BLaER1 treated with 17β-estradiol and CSF1 and Interleukin-3, amounts not matched to agents 10 nM and 100 nM (cell line): ENCODE measurements around the gene CCDC194.

Experiments used
- H3K27ac ChIP-seq, 11 experiments: shearing (Covaris generic); formaldehyde crosslinking; 2 replicates each; pipeline ENCODE4 v1.8.1; 2022
- H3K27me3 ChIP-seq, 11 experiments: shearing (Covaris generic); formaldehyde crosslinking; 2 replicates each; pipeline ENCODE4 v1.8.1; 2022
- H3K36me3 ChIP-seq, 11 experiments: shearing (Covaris generic); formaldehyde crosslinking; 2 replicates each; pipeline ENCODE4 v1.8.1; 2022
- H3K4me1 ChIP-seq, 10 experiments: shearing (Covaris generic); formaldehyde crosslinking; 2 replicates each; pipeline ENCODE4 v1.8.1; 2022
- H3K4me2 ChIP-seq, 11 experiments: shearing (Covaris generic); formaldehyde crosslinking; 2 replicates each; pipeline ENCODE4 v1.8.1; 2022
- H3K4me3 ChIP-seq, 10 experiments: shearing (Covaris generic); formaldehyde crosslinking; 2 replicates each; pipeline ENCODE4 v1.8.1; 2022
- H3K9ac ChIP-seq, 11 experiments: shearing (Covaris generic); formaldehyde crosslinking; 2 replicates each; pipeline ENCODE4 v1.8.1; 2022
- H3K9me3 ChIP-seq, 11 experiments: shearing (Covaris generic); formaldehyde crosslinking; replicated peaks in 1 of 11; 2 replicates each; pipeline ENCODE4 v1.8.1; 2022
- H4K20me1 ChIP-seq, 11 experiments: shearing (Covaris generic); formaldehyde crosslinking; 2 replicates each; pipeline ENCODE4 v1.8.1; 2022
- Cebpa-rat ChIP-seq, 11 experiments: shearing (Covaris generic); IDR thresholded peaks; 2 replicates each; pipeline ENCODE4 v1.8.1; 2022

Gene CCDC194

DNA sequence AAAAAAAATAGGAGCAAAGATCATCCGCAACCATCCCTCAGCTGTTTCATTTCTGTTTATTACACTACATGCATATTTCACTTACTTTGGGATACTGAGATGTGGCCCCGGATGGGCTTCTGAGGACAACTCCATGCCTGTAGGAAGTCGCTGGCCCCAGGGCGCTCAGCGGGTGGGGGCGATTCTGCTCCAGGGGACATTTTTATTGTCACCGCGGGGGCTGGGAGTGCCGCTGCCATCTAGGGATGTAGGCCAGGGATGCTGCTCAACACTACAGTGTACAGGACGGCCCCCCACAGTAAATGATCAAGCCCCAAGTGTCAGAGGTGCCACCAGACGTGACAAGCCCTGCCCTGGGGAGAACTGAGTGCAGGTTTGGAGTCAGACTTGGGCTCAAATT lies 17.8 kb upstream of the CCDC194 start:
- H3K27ac ChIP-seq = no peak overlapping the region

DNA sequence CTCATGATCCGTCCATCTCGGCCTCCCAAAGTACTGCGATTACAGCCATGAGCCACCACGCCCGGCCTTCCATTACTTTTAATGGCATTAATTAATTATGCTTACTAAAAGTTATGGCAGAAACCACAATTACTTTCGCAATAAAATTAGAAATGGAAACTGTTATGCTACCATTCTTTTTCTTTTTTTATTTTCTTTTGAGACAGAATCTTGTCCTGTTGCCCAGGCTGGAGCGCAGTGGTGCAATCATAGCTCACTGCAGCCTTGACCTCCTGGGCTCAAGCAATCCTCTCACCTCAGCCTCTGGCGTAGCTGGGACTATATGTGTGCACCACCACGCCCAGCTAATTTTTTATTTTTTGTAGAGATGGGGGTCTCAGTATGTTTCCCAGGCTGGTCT lies 16.0 kb upstream of the CCDC194 start:
- Histone ChIP-seq H3K4me3 (no peak overlapping the region), H3K9ac (no peak overlapping the region)

More for the DNA sequence above, 17.8 kb upstream of the CCDC194 start:
- no peak for TF ChIP-seq Cebpa-rat (IDR thresholded peaks at IDR 0.05)
- no peak overlapping the region for H3K4me3 ChIP-seq
- H3K9me3 ChIP-seq = no peaks in the 10 kb centered on the region
- H3K9ac ChIP-seq = no peak overlapping the region
- H4K20me1 ChIP-seq = no peaks in the 10 kb centered on the region
- no peaks in the 10 kb centered on the region for H3K27me3 ChIP-seq
- peaks cover 43 to 57% (median 55%) of the 10 kb centered on the region in 10 experiments for H3K4me1 ChIP-seq
- peaks cover 24 to 51% (median 33%) of the 10 kb centered on the region in 11 experiments; a peak in 21 of 22 replicates for H3K36me3 ChIP-seq
- peak overlapping the region; percentile 58 to 90 (median 68); a peak in 14 of 22 replicates for H3K4me2 ChIP-seq

DNA sequence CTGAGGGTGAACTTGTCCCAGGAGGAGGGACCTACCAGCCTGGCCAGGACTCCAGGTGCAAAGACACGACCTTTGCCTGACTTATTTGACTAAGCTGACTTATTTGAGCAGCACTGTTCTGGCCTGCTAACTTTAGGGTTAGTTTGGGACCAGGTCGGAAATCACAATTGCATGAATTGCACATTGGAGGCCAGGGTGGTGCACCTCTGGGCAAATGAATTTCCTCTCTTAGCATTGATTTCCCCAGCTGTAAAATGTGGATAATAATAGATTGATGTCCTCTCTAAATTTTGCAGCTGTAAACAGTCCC lies 12.8 kb upstream of the CCDC194 start:
- H4K20me1 ChIP-seq = peaks cover 0 to 18% (median 4%) of the 10 kb centered on the region in 11 experiments; a peak in 8 of 22 replicates
- peak in 2 of 11 experiments; percentile 20 to 27; a peak in 1 of 22 replicates for TF ChIP-seq Cebpa-rat (IDR thresholded peaks at IDR 0.05)
- H3K4me1 ChIP-seq = peaks cover 41 to 68% (median 59%) of the 10 kb centered on the region in 10 experiments
- no peaks in the 10 kb centered on the region for H3K9me3 ChIP-seq
- H3K27me3 ChIP-seq = no peaks in the 10 kb centered on the region
- H3K27ac ChIP-seq = peak overlapping the region; percentile 69 to 87 (median 83); a peak in 21 of 22 replicates
- H3K4me3 ChIP-seq = peak overlapping the region; percentile 61 to 90 (median 76)
- peak overlapping the region; percentile 65 to 87 (median 80) for H3K9ac ChIP-seq
- peaks cover 10 to 28% (median 19%) of the 10 kb centered on the region in 11 experiments; a peak in 21 of 22 replicates for H3K36me3 ChIP-seq
- peak overlapping the region; percentile 88 to 99 (median 94) for H3K4me2 ChIP-seq

More for the DNA sequence above, 16.0 kb upstream of the CCDC194 start:
- peak in 1 of 11 experiments; percentile 17; a peak in 2 of 22 replicates for TF ChIP-seq Cebpa-rat (IDR thresholded peaks at IDR 0.05)
- Histone ChIP-seq H4K20me1 (no peaks in the 10 kb centered on the region), H3K36me3 (peaks cover 15 to 36% (median 23%) of the 10 kb centered on the region in 11 experiments; a peak in 21 of 22 replicates), H3K4me1 (peaks cover 59 to 75% (median 69%) of the 10 kb centered on the region in 10 experiments), H3K27me3 (no peaks in the 10 kb centered on the region), H3K27ac (no peak overlapping the region; a peak in 1 of 22 replicates), H3K9me3 (no peaks in the 10 kb centered on the region), H3K4me2 (peak overlapping the region in 5 of 11 experiments; percentile 7 to 93 (median 42); a peak in 4 of 22 replicates)

DNA sequence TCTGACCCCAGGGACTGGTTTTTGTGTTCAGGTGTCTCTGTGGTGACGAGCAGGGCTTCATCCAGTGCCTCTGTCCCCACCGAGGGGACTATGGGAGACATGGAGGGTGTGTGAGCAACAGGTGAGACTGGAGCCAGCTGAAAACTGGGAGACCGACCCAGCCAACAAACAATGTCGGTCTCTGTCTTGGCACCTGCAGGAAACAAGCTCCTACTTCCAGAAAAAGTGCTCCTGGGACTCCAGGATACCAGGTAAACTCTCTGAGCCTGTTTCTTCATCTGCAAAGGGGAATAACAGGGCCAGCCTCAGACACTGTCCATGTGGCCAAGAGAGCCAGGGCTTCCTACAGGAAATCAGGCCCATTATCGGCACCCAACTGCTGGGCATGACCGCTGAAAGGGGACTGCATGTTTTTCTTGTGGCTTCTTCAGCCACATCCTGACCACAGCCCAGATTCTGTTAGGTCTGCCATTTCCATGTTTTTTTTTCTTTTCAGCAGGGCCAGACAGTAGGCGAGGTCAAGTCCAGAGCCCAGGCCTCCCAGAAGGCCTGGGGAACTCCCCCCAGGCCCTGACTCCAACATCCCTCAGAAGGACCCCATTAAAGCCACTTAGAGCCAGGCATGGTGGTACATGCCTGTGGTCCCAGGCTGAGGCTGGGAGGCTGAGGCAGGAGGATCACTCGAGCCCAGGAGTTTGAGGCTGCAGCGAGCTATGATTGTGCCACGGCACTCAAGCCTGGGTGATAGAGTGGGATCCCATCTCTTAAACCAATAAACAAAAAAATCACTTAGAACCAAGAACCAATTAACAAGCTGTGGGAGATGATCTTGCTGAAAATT lies 12.3 kb upstream of the CCDC194 start:
- H3K27me3 ChIP-seq = no peaks in the 10 kb centered on the region
- no peaks in the 10 kb centered on the region for H3K9me3 ChIP-seq
- peaks cover 37 to 64% (median 59%) of the 10 kb centered on the region in 10 experiments for H3K4me1 ChIP-seq
- H3K36me3 ChIP-seq = peaks cover 14 to 28% (median 19%) of the 10 kb centered on the region in 11 experiments; a peak in 21 of 22 replicates
- H4K20me1 ChIP-seq = peaks cover 0 to 23% (median 4%) of the 10 kb centered on the region in 11 experiments; a peak in 8 of 22 replicates
- peak overlapping the region; percentile 88 to 99 (median 94) for H3K4me2 ChIP-seq
- H3K9ac ChIP-seq = peak overlapping the region; percentile 65 to 87 (median 80)
- TF ChIP-seq Cebpa-rat (IDR thresholded peaks at IDR 0.05) = no peak
- peak overlapping the region; percentile 61 to 90 (median 76) for H3K4me3 ChIP-seq
- peak overlapping the region; percentile 69 to 87 (median 83) for H3K27ac ChIP-seq

DNA sequence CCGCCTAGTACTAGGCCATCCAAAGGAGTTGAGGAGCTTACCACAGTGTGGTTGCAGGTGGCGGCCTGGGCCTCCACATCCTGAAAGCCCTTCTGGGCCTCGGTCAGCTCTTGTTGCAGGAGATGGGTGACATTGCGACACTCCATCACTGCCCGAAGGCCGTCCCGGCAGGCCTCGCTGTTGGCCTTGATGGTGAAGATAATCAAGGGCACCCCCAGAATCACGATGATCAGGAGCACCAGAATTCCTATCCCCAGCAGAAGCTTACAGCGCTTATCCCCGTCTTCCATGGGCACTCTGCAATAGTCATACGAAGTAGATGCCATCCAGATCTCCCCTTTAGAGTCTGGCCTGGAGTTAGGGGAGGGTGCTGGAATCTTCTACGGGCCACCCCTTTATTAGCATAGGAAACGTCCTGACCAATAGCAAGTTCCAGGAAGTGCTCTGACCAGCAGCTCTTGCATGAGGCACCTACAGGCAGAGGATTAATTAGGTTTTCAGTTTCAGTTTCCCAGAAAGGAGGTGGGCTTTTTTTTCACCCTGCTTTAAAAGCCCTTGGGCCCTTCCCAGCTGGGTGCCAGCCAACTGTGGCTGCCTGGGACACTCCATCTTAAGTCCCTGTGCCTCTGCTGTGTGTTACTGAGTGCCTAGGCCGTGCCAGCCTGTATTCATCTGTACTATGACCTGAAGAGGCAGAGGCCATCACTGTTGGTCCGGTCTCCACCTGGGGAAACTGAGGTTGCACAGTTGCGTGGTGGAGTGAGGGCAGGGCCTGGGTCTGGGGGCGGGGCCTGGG lies 11.5 kb upstream of the CCDC194 start, which contains the start of gene BST2:
Gene BST2 (minus strand): TSS at position 381 of the 796 bp plus-strand sequence. CDS start 55 bp downstream, at position 326.
- Histone ChIP-seq H3K4me2 (peak within 1 kb of the TSS; percentile 88 to 99 (median 94)), H3K4me1 (peaks cover 46 to 68% (median 60%) of the 10 kb centered on the region in 10 experiments), H3K4me3 (peak within 1 kb of the TSS; percentile 61 to 90 (median 76)), H3K9ac (peak within 1 kb of the TSS; percentile 65 to 87 (median 80)), H3K27ac (peak within 1 kb of the TSS; percentile 69 to 87 (median 83)), H3K27me3 (no peaks in the 10 kb centered on the region), H3K36me3 (peaks cover 14 to 33% (median 26%) of the 10 kb centered on the region in 11 experiments; a peak in 21 of 22 replicates), H3K9me3 (no peaks in the 10 kb centered on the region), H4K20me1 (peaks cover 0 to 23% (median 4%) of the 10 kb centered on the region in 11 experiments; a peak in 8 of 22 replicates)
- TF ChIP-seq Cebpa-rat (IDR thresholded peaks at IDR 0.05) = peak; percentile 29 to 87 (median 80); a peak in 18 of 22 replicates

DNA sequence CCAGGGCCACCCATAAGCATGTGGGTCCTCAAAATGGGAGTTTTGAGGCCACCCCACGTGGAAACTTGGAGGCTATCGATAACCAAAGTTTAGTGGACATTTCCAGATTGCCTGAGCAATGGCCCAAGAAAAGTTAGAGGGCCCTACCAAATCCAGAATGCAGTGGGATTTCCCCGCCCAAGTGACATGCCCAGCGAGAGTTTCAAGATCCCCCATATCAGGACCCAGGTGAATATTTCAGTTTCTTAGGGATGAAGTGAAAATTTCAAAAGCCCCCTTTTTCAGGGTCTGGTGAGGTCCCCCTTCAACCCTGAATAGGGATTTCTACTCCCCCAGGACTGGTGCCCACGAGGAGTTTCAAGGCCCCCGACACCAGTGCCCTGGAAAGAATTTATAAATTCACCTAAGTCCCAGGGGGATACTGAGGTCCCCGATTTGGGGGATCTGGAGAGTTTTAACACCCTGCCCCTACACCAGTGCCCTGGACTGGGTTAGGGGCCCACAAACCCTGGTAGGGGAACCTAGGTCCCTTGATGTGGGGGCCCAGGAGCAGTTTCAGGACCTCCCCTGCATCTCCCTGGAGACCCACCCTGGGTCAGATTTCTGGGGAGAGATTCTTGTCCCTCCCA lies 10.7 kb upstream of the CCDC194 start:
- H3K9me3 ChIP-seq = no peaks in the 10 kb centered on the region
- peak overlapping the region; percentile 69 to 87 (median 83) for H3K27ac ChIP-seq
- peak overlapping the region; percentile 65 to 87 (median 80) for H3K9ac ChIP-seq
- peaks cover 19 to 36% (median 33%) of the 10 kb centered on the region in 11 experiments; a peak in 21 of 22 replicates for H3K36me3 ChIP-seq
- TF ChIP-seq Cebpa-rat (IDR thresholded peaks at IDR 0.05) = no peak
- H4K20me1 ChIP-seq = peaks cover 0 to 30% (median 4%) of the 10 kb centered on the region in 11 experiments; a peak in 8 of 22 replicates
- peak overlapping the region; percentile 61 to 90 (median 76) for H3K4me3 ChIP-seq
- no peaks in the 10 kb centered on the region for H3K27me3 ChIP-seq
- peak overlapping the region; percentile 88 to 99 (median 94) for H3K4me2 ChIP-seq
- peaks cover 48 to 71% (median 59%) of the 10 kb centered on the region in 10 experiments for H3K4me1 ChIP-seq

DNA sequence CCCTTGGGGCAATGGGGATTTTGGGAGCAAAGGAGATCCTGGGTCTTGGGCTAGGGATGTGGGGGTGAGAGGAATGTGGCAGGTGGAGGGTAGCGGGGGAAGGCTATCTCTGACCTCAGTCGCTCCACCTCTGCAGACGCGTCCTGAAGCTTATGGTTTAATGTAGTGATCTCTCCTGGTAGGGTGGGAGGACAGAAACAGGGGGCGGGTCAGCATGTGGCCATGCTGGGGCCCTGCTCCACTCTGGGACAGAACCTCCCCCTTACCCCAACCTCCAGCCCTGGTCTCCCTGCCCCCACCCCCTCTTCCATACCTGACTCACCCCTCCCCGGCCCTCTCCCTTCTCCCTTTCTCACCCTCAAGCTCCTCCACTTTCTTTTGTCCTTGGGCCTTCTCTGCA lies 10.0 kb upstream of the CCDC194 start:
- no peak for TF ChIP-seq Cebpa-rat (IDR thresholded peaks at IDR 0.05)
- Histone ChIP-seq H3K27me3 (no peaks in the 10 kb centered on the region), H3K36me3 (peaks cover 20 to 39% (median 35%) of the 10 kb centered on the region in 11 experiments; a peak in 21 of 22 replicates), H3K4me2 (peak overlapping the region; percentile 88 to 99 (median 94)), H3K27ac (peak overlapping the region; percentile 69 to 87 (median 83); a peak in 18 of 22 replicates), H3K4me3 (peak overlapping the region; percentile 61 to 90 (median 76)), H3K9ac (peak overlapping the region; percentile 65 to 87 (median 80)), H3K4me1 (peaks cover 47 to 69% (median 60%) of the 10 kb centered on the region in 10 experiments), H4K20me1 (peaks cover 0 to 32% (median 4%) of the 10 kb centered on the region in 11 experiments; a peak in 8 of 22 replicates), H3K9me3 (no peaks in the 10 kb centered on the region)
